Karpas-422 (cell line): Measurements from ENCODE around the gene CANT1. TPM values are rescaled to one million over a fixed set of nuclear protein-coding genes. Genes with fewer than 3 reads are reported as not detected.

Experiments used
- DNase-seq: peaks from one replicate; pipeline ENCODE4 v3.0.0-alpha.2; 2015
- H2AFZ ChIP-seq: fragments of 200-600 bp; sonication (generic); 2 replicates; pipeline ENCODE4 v1.6.1; 2014; ENCODE audit warnings: antibody characterized with exemption, low read length, mixed read lengths
- H3K27ac ChIP-seq: fragments of 200-600 bp; sonication (generic); 2 replicates; pipeline ENCODE4 v1.5.1; 2014; ENCODE audit warnings: mild to moderate bottlenecking, low read length, moderate library complexity
- H3K27me3 ChIP-seq: fragments of 200-600 bp; sonication (generic); 2 replicates; pipeline ENCODE4 v1.6.1; 2014; ENCODE audit warnings: low read length, mixed read lengths
- H3K36me3 ChIP-seq: fragments of 200-600 bp; sonication (generic); 2 replicates; pipeline ENCODE4 v1.6.1; 2014; ENCODE audit warnings: low read length, mixed read lengths; ENCODE audit not compliant: insufficient read depth
- H3K4me1 ChIP-seq: fragments of 200-600 bp; sonication (generic); 2 replicates; pipeline ENCODE4 v1.6.1; 2014; ENCODE audit warnings: mild to moderate bottlenecking, low read length, mixed read lengths
- H3K4me2 ChIP-seq: fragments of 200-600 bp; sonication (generic); 2 replicates; pipeline ENCODE4 v1.6.1; 2014; ENCODE audit warnings: low read length, low read depth, mild to moderate bottlenecking; ENCODE audit not compliant: poor library complexity, severe bottlenecking
- H3K4me3 ChIP-seq: fragments of 200-600 bp; sonication (generic); 2 replicates; pipeline ENCODE4 v1.5.1; 2014; ENCODE audit warnings: mild to moderate bottlenecking, antibody characterized with exemption, low read length, mixed read lengths
- H3K79me2 ChIP-seq: fragments of 200-600 bp; sonication (generic); 2 replicates; pipeline ENCODE4 v1.6.1; 2014; ENCODE audit warnings: mild to moderate bottlenecking, low read length, mixed read lengths
- H3K9ac ChIP-seq: fragments of 200-600 bp; sonication (generic); 2 replicates; pipeline ENCODE4 v1.6.0; 2014; ENCODE audit warnings: low read length
- H3K9me2 ChIP-seq: fragments of 200-600 bp; sonication (generic), shearing (Covaris generic); replicated peaks from 2 replicates; pipeline ENCODE4 v1.6.0; 2014; ENCODE audit warnings: mild to moderate bottlenecking, low read length, moderate library complexity; ENCODE audit not compliant: insufficient read depth
- H3K9me3 ChIP-seq: fragments of 300-700, 200-600 bp; sonication (generic); 2 replicates; pipeline ENCODE4 v1.6.1; 2014; ENCODE audit warnings: low read length, mixed read lengths
- H4K20me1 ChIP-seq: fragments of 200-600 bp; sonication (generic); 2 replicates; pipeline ENCODE4 v1.6.1; 2014; ENCODE audit warnings: mild to moderate bottlenecking, antibody characterized with exemption, low read length, low read depth; ENCODE audit not compliant: insufficient read depth
- total RNA-seq: library from RNA; depleted of rRNA; stranded (reverse); fragments of >200 nt; shearing (Covaris generic); gene quantifications from 2 replicates; pipeline ENCODE4 v1.2.3, GENCODE V29; 2014; ENCODE audit warnings: low replicate concordance

The CANT1 gene
- total RNA-seq, 1 experiment from 2014 or later: 22.7 TPM

DNA sequence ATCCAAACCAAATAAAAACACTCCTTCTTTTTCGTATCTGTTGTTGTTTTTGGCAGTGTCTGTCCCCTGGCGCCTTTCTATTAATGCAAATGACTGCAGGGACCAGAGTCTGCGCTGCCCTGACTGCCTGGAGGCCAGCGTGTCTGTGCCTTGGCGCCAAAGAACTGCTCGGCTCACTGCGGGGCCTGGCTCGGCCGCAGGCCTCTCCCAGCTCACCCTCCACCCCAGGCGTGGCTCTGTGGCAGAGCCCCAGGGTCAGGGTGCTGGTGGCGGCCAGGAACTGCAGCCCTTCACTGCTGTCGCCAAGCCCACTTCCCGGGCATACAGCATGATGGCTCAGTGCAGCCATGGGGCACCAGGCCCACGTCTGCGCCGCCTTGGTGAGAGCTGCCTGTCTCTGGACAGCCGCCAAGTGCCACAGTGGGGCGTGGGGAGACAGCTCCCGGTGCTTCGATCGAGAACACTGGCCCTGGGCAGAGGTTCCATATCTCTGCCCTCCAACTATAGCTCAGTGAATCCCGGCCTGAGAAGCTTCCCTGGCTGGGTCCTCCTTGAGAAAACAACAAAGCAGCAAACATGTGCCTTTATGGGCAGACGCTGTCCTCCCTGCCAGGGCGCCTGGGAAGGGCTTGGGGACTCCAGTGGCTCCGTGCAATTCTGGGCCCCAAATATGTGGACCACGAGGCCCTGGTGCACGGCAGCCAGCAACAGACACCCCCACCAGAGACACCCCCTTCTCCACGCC, 11.1 kb downstream of the CANT1 start:
- H3K79me2 ChIP-seq: peaks cover 36% of the 10 kb centered on the region
- peaks cover 5% of the 10 kb centered on the region for H3K4me1 ChIP-seq
- no peaks in the 10 kb centered on the region for H3K27me3 ChIP-seq
- H3K36me3 ChIP-seq: no peaks in the 10 kb centered on the region
- H3K9me3 ChIP-seq: no peaks in the 10 kb centered on the region
- H3K9me2 ChIP-seq: no peaks in the 10 kb centered on the region
- H3K9ac ChIP-seq: no peak overlapping the region
- no peak overlapping the region for H3K4me3 ChIP-seq
- H3K27ac ChIP-seq: no peak overlapping the region
- no peak for DNase-seq
- no peak overlapping the region for H3K4me2 ChIP-seq
- H4K20me1 ChIP-seq: peaks cover 35% of the 10 kb centered on the region
- no peak overlapping the region for H2AFZ ChIP-seq

DNA sequence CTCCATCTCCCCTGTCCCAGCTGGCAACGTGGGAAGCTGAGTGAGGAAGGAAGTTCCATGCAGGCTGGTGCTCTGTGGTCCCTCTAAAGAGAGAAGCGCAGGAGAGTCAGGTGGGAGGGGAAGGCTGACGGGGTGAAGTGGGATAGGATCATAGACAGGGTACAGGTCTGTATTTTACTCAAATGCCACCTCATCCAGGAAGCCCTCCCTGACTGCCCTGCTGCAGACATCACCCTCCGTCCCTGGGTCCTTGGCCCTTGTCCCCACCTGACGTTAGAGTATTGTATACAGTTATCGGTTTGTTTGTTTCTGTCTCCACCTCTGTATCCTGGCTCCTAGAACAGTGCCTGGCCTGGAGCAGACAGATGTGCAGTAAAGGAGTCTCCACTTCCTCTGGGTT, 11.7 kb downstream of the CANT1 start:
- Histone ChIP-seq H3K79me2 (peaks cover 32% of the 10 kb centered on the region), H3K27me3 (no peaks in the 10 kb centered on the region), H3K36me3 (peaks cover 2% of the 10 kb centered on the region; the same call in 1 of the 2 replicates), H3K9me2 (no peaks in the 10 kb centered on the region), H3K9me3 (no peaks in the 10 kb centered on the region), H3K4me3 (no peak overlapping the region), H3K9ac (no peak overlapping the region), H3K4me1 (no peaks in the 10 kb centered on the region), H3K27ac (no peak overlapping the region), H4K20me1 (peaks cover 39% of the 10 kb centered on the region), H3K4me2 (no peak overlapping the region), H2AFZ (no peak overlapping the region)
- no peak for DNase-seq

DNA sequence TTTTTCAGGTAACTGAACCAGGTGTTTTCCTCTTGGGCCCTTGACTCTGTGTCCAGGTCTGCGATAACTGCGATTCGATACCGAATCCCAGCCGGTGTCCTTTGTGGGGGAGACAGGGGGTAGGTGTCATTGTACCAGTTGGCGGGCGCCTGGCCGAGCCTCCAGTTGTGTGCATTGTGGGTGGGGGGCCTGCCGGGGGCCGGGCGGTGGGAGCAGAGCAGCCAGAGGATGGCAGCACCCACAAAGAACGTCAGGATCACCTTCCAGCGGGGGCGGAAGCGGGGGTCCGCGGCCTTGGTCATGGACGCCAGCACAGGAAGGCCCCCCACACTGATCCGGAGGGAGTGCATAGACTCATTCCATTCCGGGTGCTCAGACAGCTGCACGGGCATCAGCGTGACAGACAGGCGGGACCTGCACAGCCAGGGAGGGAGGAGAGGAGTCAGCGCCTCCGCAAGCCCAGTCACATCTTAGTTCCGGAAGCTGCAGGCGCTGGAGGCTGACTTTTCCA, 12.3 kb downstream of the CANT1 start:
- peaks cover 40% of the 10 kb centered on the region for H4K20me1 ChIP-seq
- H3K36me3 ChIP-seq: peaks cover 8% of the 10 kb centered on the region; the same call in 1 of the 2 replicates
- H3K9me2 ChIP-seq: no peaks in the 10 kb centered on the region
- peaks cover 31% of the 10 kb centered on the region for H3K79me2 ChIP-seq
- no peak overlapping the region for H3K4me2 ChIP-seq
- no peak overlapping the region for H3K4me3 ChIP-seq
- no peak overlapping the region for H2AFZ ChIP-seq
- H3K4me1 ChIP-seq: no peaks in the 10 kb centered on the region
- H3K27me3 ChIP-seq: no peaks in the 10 kb centered on the region
- no peak overlapping the region for H3K27ac ChIP-seq
- H3K9me3 ChIP-seq: no peaks in the 10 kb centered on the region
- H3K9ac ChIP-seq: no peak overlapping the region
- DNase-seq: no peak

- Histone ChIP-seq H3K9ac (no peak overlapping the region), H3K79me2 (peaks cover 26% of the 10 kb centered on the region), H3K4me1 (no peaks in the 10 kb centered on the region), H2AFZ (no peak overlapping the region), H3K36me3 (peaks cover 11% of the 10 kb centered on the region), H3K27ac (no peak overlapping the region), H3K27me3 (no peaks in the 10 kb centered on the region), H3K4me2 (no peak overlapping the region), H4K20me1 (peaks cover 35% of the 10 kb centered on the region), H3K9me2 (no peaks in the 10 kb centered on the region), H3K4me3 (no peak overlapping the region), H3K9me3 (no peaks in the 10 kb centered on the region)
- DNase-seq: no peak
These were observed 12.8 kb downstream of the CANT1 start for GRCh38 chr17:78996781-78997201.

- no peak for DNase-seq
- Histone ChIP-seq H3K79me2 (peaks cover 18% of the 10 kb centered on the region), H3K9me3 (no peaks in the 10 kb centered on the region), H3K4me3 (no peak overlapping the region), H3K4me1 (no peaks in the 10 kb centered on the region), H3K27ac (no peak overlapping the region), H3K4me2 (no peak overlapping the region), H3K9me2 (no peaks in the 10 kb centered on the region), H3K9ac (no peak overlapping the region), H2AFZ (no peak overlapping the region), H3K36me3 (peaks cover 19% of the 10 kb centered on the region), H4K20me1 (peaks cover 32% of the 10 kb centered on the region), H3K27me3 (no peaks in the 10 kb centered on the region)
These were observed 13.7 kb downstream of the CANT1 start for GRCh38 chr17:78995761-78996451.

GRCh38 chr17:78995022-78995760, 14.4 kb downstream of the CANT1 start:
- Histone ChIP-seq H3K36me3 (peaks cover 23% of the 10 kb centered on the region), H3K4me3 (no peak overlapping the region), H3K9me2 (no peaks in the 10 kb centered on the region)

GRCh38 chr17:78993981-78994671, 15.4 kb downstream of the CANT1 start:
- Histone ChIP-seq H4K20me1 (peaks cover 32% of the 10 kb centered on the region), H3K79me2 (peaks cover 11% of the 10 kb centered on the region), H3K36me3 (peaks cover 23% of the 10 kb centered on the region)

More at GRCh38 chr17:78995022-78995760, 14.4 kb downstream of the CANT1 start:
- Histone ChIP-seq H3K79me2 (peaks cover 15% of the 10 kb centered on the region), H3K9ac (no peak overlapping the region), H2AFZ (no peak overlapping the region), H3K4me1 (no peaks in the 10 kb centered on the region), H3K4me2 (no peak overlapping the region), H3K27me3 (no peaks in the 10 kb centered on the region), H3K27ac (no peak overlapping the region), H4K20me1 (peaks cover 32% of the 10 kb centered on the region), H3K9me3 (no peaks in the 10 kb centered on the region)
- DNase-seq: no peak

More at GRCh38 chr17:78993981-78994671, 15.4 kb downstream of the CANT1 start:
- Histone ChIP-seq H3K4me3 (no peak overlapping the region), H3K27me3 (no peaks in the 10 kb centered on the region), H3K27ac (no peak overlapping the region), H3K9me3 (no peaks in the 10 kb centered on the region), H3K9ac (no peak overlapping the region), H3K9me2 (no peaks in the 10 kb centered on the region), H3K4me1 (no peaks in the 10 kb centered on the region), H3K4me2 (no peak overlapping the region), H2AFZ (no peak overlapping the region)
- DNase-seq: no peak
